Measurements from ENCODE around the gene SF3A2.

GRCh38 chr19:2259336-2259735 lies 22.7 kb downstream of the SF3A2 start:
- TF ChIP-seq EZH2 (IDR thresholded peaks at IDR 0.05; ENCODE audit: borderline replicate concordance, low read depth, low read length, severe bottlenecking) (no peak), CTCF (IDR thresholded peaks at IDR 0.05; ENCODE audit: borderline replicate concordance, extremely low read depth, low read length, poor library complexity, severe bottlenecking) (no peak)

Measured in DND-41 (cell line).